Gastroesophageal sphincter (tissue), 4 donors: ENCODE data around the gene DLAT. TPM values are rescaled to one million over a fixed set of nuclear protein-coding genes. Genes with fewer than 3 reads are reported as not detected.
"Not testable (repeated sequence)": the region's sequence is repeated elsewhere in the genome, so short reads cannot be mapped to it uniquely, and the experiment has no call there.

Experiments
- ATAC-seq: fragments of 150-250 bp; one replicate; pipeline ENCODE4 v1.9.1; 2016; ENCODE audit warnings: mild to moderate bottlenecking, moderate library complexity
- H3K27ac ChIP-seq, 4 donors: fragments of 200-600 bp; sonication (generic) in 3 of 4; 1 replicate in 3 of 4; 2 replicates in 1 of 4; pipeline ENCODE4 v1.5.1; 2016 to 2019
- H3K27me3 ChIP-seq: fragments of 200-600 bp; sonication (generic); one replicate; pipeline ENCODE4 v1.5.1; 2019
- H3K36me3 ChIP-seq, 2 donors: fragments of 200-600 bp; sonication (generic); one replicate each; pipeline ENCODE4 v1.5.1; 2019; ENCODE audit warnings: control low read depth in 1 of 2
- H3K4me1 ChIP-seq, 3 donors: fragments of 200-600 bp; sonication (generic); 1 replicate in 2 of 3; 2 replicates in 1 of 3; pipeline ENCODE4 v1.5.1; 2016 to 2019; ENCODE audit warnings: control low read depth in 2 of 3
- H3K4me3 ChIP-seq, 2 donors: fragments of 200-600 bp; sonication (generic); one replicate each; pipeline ENCODE4 v1.5.1; 2019; ENCODE audit warnings: mild to moderate bottlenecking in 1 of 2, moderate library complexity in 1 of 2
- H3K9me3 ChIP-seq, 3 donors: fragments of 200-600 bp; sonication (generic); one replicate each; pipeline ENCODE4 v1.5.1; 2017 to 2019; ENCODE audit warnings: control low read depth in 2 of 3
- EP300 ChIP-seq: sonication (generic); formaldehyde crosslinking; IDR thresholded peaks from one replicate; pipeline ENCODE4 v1.6.1; 2017; ENCODE audit warnings: antibody characterized with exemption, mild to moderate bottlenecking
- POLR2A ChIP-seq, 2 donors: fragments of 450-650 bp; IDR thresholded peaks; one replicate each; pipeline ENCODE4 v1.6.1; 2017; ENCODE audit warnings: antibody characterized with exemption in 2 of 2, mild to moderate bottlenecking in 2 of 2, moderate library complexity in 1 of 2
- POLR2AphosphoS5 ChIP-seq: sonication (generic); formaldehyde crosslinking; IDR thresholded peaks from one replicate; pipeline ENCODE4 v1.6.1; 2017; ENCODE audit warnings: antibody characterized with exemption
- WGBS, 2 donors: methylation state at CpG; one replicate each; pipeline ENCODE4 v1.1.5; 2018; ENCODE audit warnings: low coverage in 1 of 2; 5-methylcytosine and 5-hydroxymethylcytosine counted together
- total RNA-seq, 4 donors: library from RNA; depleted of rRNA; stranded (reverse); fragments of >200 nt; gene quantifications; one replicate each; pipeline ENCODE4 v1.1.0, GENCODE V29; 2016
- TF ChIP-seq, protein P1 (sequence below), 4 experiments: fragments of 200-600 bp in 2 of 4; fragments of 450-650 bp in 2 of 4; sonication (generic) in 1 of 4; IDR thresholded peaks; one replicate each; pipeline ENCODE4 v1.5.1; 2017 to 2019; ENCODE audit warnings: antibody characterized with exemption in 4 of 4, mild to moderate bottlenecking in 2 of 4, moderate library complexity in 2 of 4

The DLAT gene
- total RNA-seq, 4 donors from 2014 or later, result 18.2 to 38.6 (median 32.1) TPM

DNA sequence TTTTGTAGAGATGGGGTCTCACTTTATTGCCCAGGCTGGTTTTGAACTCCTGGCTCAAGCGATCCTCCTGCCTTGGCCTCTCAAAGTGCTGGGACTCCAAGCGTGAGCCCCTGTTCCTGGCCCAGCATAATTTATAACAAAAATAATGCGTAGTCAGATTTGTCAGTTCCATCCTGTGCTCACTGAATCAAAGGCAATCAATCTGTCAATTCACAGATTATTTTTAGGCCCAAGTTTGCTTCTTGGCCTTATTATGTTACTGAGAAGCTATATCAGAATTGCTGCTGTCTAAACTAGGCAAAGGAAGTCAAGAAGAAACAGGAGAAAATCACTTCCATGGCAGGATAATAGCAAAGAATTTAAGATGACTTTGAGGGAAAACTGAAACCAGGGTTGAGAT, 8.7 kb downstream of the DLAT start:
- 93% methylated on average over 3 of the region's 3 CpGs; no CpG with 5 or more reads in 1 of the 2 donors for WGBS, 2 donors
- no peak for TF ChIP-seq POLR2AphosphoS5
- TF ChIP-seq POLR2A (IDR thresholded peaks at IDR 0.05), result no peak
- no peak for TF ChIP-seq EP300
- TF ChIP-seq, protein P1, sequence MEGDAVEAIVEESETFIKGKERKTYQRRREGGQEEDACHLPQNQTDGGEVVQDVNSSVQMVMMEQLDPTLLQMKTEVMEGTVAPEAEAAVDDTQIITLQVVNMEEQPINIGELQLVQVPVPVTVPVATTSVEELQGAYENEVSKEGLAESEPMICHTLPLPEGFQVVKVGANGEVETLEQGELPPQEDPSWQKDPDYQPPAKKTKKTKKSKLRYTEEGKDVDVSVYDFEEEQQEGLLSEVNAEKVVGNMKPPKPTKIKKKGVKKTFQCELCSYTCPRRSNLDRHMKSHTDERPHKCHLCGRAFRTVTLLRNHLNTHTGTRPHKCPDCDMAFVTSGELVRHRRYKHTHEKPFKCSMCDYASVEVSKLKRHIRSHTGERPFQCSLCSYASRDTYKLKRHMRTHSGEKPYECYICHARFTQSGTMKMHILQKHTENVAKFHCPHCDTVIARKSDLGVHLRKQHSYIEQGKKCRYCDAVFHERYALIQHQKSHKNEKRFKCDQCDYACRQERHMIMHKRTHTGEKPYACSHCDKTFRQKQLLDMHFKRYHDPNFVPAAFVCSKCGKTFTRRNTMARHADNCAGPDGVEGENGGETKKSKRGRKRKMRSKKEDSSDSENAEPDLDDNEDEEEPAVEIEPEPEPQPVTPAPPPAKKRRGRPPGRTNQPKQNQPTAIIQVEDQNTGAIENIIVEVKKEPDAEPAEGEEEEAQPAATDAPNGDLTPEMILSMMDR (IDR thresholded peaks at IDR 0.05), result no peak
- Histone ChIP-seq H3K4me3 (no peak overlapping the region), H3K9me3 (no peaks in the 10 kb centered on the region), H3K27me3 (no peaks in the 10 kb centered on the region), H3K36me3 (peaks cover 0 to 96% of the 10 kb centered on the region in 2 donors), H3K4me1 (no peaks in the 10 kb centered on the region), H3K27ac (no peak overlapping the region)
- no peak for ATAC-seq

DNA sequence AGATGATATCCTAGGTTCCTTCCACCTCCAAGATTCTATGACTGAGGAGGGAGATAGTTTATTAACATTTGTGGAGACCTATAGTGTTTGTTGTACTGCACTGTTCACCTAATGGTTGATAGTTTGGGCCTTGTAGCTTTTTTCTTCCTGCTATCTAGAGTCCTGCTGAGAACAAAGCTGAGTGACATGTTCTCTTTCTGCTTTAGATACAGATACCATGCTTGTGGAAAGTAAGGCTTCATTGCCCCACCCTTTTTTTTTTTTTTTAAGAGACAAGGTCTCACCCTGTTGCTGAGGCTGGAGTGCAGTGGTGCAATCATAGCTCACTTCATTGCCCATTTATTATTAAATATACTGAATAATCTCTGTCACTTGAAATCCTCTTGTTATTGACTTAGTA, 12.3 kb downstream of the DLAT start:
- Histone ChIP-seq H3K4me1 (no peaks in the 10 kb centered on the region), H3K4me3 (no peak overlapping the region), H3K27ac (no peak overlapping the region), H3K27me3 (no peaks in the 10 kb centered on the region), H3K36me3 (peaks cover 0 to 93% of the 10 kb centered on the region in 2 donors), H3K9me3 (no peaks in the 10 kb centered on the region)
- TF ChIP-seq, protein P1 (IDR thresholded peaks at IDR 0.05), result no peak
- no peak for TF ChIP-seq EP300
- no peak for ATAC-seq

DNA sequence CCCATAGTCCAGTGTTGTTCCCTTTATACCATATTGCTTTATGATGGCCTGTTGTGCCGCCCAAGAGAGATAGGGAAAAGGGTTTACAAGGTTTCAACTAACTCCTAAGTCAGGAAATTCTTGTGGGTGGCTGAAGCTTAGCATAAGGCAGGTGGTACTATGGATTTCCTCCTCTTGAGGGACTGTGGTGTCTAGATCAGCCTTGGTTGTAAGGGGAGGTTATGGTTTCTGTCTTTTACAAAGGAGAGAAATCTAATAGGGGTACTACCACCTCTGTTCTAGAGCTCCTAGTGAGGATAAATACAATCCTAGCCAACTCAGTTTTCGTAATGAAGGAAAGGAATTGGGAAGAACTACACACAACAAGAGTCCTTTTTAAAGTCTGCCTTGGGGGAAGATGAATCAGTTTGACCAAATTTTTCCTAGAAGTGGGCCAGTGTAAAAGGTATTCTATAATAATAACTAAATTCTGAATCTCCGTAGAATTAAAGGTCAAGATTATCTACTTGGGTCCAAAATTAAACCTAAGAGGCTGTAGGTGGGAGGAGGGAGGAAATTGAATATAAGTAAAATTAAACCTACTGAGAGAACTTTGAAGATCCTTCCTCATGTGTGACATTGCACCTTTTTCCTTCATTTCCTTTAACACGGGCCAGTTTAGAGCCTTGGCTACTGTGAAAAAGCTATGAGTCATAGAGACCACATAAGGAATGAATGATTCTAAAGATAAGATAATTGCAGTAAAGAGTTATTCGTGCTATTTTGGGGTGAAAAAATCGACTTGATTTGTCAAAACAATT, 17.2 kb downstream of the DLAT start:
- Histone ChIP-seq H3K4me1 (no peaks in the 10 kb centered on the region), H3K27me3 (no peaks in the 10 kb centered on the region), H3K4me3 (no peak overlapping the region), H3K9me3 (no peaks in the 10 kb centered on the region), H3K27ac (no peak overlapping the region), H3K36me3 (peaks cover 0 to 94% of the 10 kb centered on the region in 2 donors)
- no peak for ATAC-seq
- WGBS, 2 donors, result 44% methylated on average over 2 to 6 of the region's 6 CpGs
- TF ChIP-seq POLR2AphosphoS5, result no peak
- no peak for TF ChIP-seq EP300
- TF ChIP-seq POLR2A (IDR thresholded peaks at IDR 0.05), result no peak
- TF ChIP-seq, protein P1 (IDR thresholded peaks at IDR 0.05), result no peak

DNA sequence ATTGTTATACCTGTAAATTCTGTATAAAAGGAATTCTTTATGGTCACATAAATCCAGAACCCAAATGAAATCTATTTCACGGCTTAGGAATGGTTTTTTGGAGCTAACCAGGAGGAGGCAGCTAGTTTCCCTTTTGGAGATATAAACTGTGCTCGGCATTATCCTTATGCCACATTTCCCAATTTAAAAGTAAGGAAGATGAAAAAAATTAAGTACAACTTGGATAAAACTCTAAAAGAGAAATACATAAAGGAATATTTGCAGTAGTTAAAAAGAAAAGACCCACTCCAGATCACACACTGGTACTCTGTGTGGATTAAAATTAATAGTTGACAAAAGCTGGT, 17.7 kb downstream of the DLAT start:
- 80 to 97% methylated on average over 1 to 2 of the region's 2 CpGs for WGBS, 2 donors
- Histone ChIP-seq H3K36me3 (peaks cover 0 to 94% of the 10 kb centered on the region in 2 donors), H3K9me3 (no peaks in the 10 kb centered on the region), H3K4me1 (no peaks in the 10 kb centered on the region), H3K27me3 (no peaks in the 10 kb centered on the region), H3K27ac (no peak overlapping the region), H3K4me3 (no peak overlapping the region)
- ATAC-seq, result no peak
- TF ChIP-seq EP300, result no peak
- TF ChIP-seq, protein P1 (IDR thresholded peaks at IDR 0.05), result no peak
- TF ChIP-seq POLR2A (IDR thresholded peaks at IDR 0.05), result no peak
- TF ChIP-seq POLR2AphosphoS5, result no peak

DNA sequence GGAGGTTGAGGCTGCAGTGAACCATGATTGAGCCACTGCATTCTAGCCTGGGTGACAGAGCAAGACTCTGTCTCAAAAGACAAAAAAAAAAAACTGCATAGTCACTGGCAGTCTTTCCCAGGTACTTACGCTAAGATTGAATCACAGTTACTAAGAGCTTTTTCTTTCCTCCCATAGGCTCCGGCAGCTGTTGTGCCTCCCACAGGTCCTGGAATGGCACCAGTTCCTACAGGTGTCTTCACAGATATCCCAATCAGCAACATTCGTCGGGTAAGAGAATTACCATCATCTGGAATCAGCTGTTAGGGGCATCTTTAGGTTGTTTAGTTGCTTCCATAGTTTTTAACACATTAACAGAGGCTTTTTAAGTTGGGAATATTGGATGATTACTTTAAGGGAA, 19.8 kb downstream of the DLAT start:
- ATAC-seq, result no peak
- Histone ChIP-seq H3K27me3 (no peaks in the 10 kb centered on the region), H3K27ac (no peak overlapping the region), H3K36me3 (peaks cover 0 to 81% of the 10 kb centered on the region in 2 donors), H3K4me1 (peaks cover 0 to 7% (median 0%) of the 10 kb centered on the region in 3 donors), H3K4me3 (no peak overlapping the region), H3K9me3 (no peaks in the 10 kb centered on the region)
- no peak for TF ChIP-seq EP300
- TF ChIP-seq, protein P1 (IDR thresholded peaks at IDR 0.05), result no peak
- TF ChIP-seq POLR2AphosphoS5, result no peak
- TF ChIP-seq POLR2A (IDR thresholded peaks at IDR 0.05), result no peak
- 96 to 100% methylated on average over 2 to 4 of the region's 4 CpGs for WGBS, 2 donors

DNA sequence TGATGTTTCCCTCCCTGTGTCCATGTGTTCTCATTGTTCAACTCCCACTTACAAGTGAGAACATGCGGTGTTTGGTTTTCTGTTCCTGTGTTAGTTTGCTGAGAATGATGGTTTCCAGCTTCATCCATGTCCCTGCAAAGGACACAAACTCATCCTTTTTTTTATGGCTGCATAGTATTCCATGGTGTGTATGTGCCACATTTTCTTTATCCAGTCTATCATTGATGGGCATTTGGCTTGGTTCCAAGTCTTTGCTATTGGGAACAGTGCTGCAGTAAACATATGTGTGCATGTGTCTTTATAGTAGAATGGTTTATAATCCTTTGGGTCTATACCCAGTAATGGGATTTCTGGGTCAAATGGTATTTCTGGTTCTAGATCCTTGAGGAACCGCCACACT, 21.4 kb downstream of the DLAT start:
- not testable (repeated sequence) for ATAC-seq, H3K9me3 ChIP-seq, H3K4me3 ChIP-seq, H3K27me3 ChIP-seq, H3K27ac ChIP-seq, H3K4me1 ChIP-seq
- peaks cover 2 to 77% of the 10 kb centered on the region in 2 donors for H3K36me3 ChIP-seq
- 86 to 94% methylated on average over 1 to 2 of the region's 2 CpGs for WGBS, 2 donors

DNA sequence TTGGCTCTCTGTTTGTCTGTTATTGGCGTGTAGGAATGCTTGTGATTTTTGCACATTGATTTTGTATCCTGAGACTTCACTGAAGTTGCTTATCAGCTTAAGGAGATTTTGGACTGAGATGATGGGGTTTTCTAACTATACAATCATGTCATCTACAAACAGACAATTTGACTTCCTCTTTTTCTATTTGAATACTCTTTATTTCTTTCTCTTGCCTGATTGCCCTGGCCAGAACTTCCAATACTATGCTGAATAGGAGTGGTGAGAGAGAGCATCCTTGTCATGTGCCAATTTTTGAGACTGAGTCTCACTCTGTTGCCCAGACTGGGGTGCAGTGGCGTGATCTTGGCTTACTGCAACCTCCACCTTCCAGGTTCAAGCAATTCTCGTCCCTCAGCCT, 23.0 kb downstream of the DLAT start:
- not testable (repeated sequence) for H3K27me3 ChIP-seq, H3K4me1 ChIP-seq, H3K9me3 ChIP-seq, ATAC-seq, H3K4me3 ChIP-seq
- WGBS, 2 donors, result 95 to 100% methylated on average over 3 of the region's 3 CpGs
- H3K27ac ChIP-seq, result peak overlapping the region in 1 of 4 donors; percentile 38
- peaks cover 3 to 81% of the 10 kb centered on the region in 2 donors for H3K36me3 ChIP-seq
